NCI-H1417 (cell line): ENCODE results near the gene ACTMAP.

Experiments
- DNase-seq, 3 experiments: peaks; one replicate each; lab custom pipeline; 2025; lab: John Stamatoyannopoulos, UW

The ACTMAP gene

DNA sequence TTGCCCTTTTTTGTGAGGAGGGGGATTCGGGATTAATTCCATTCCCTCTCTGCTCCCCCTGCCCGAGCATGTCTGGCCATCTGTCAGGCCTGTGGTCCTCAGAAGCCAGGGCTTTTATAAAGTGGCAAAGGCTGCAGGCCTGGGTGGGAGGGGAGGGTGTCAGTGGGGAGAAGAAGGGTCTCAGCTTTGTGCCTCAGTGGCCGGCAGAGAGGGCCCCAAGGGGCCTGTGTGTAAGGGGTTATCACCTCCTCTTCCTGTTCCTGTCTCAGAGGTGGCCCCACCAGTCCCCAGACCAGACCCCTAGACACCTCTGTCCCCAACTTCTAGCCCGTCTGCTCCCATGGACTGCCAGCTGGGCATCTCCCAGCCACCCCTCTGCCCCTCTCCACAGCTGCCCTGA lies 56.4 kb downstream of the ACTMAP start:
- no peak for DNase-seq

DNA sequence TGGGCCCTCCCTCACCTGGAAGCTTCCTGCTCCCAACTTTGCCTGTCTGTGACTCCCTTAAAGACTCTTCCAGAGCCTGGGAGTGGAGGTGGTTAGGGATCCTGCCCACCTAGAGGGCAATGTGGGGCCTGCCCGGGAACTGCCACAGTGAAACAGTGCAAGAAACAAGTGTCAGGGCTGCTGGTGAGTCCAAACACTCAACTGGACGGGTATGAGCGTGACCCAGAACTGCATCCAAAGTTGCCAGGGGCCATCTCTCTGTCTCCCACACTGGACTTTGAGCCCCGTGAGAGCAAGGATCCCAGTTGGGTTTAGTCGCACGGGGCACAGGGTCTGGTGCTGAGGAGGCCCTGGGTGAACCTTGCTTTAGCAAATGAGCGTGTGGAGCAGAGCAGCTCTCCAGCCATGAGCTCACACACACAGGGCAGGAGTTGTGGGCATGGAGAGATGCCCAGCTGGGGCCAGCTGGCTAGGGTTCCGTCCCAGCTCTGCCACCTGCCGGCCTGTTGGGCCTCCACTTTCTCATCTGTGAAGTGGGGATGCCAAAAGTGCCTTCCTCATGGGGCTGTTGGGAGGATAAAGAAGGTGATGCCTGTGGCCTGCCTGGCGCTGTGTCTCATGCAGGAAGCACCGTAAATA lies 57.0 kb downstream of the ACTMAP start:
- no peak for DNase-seq

DNA sequence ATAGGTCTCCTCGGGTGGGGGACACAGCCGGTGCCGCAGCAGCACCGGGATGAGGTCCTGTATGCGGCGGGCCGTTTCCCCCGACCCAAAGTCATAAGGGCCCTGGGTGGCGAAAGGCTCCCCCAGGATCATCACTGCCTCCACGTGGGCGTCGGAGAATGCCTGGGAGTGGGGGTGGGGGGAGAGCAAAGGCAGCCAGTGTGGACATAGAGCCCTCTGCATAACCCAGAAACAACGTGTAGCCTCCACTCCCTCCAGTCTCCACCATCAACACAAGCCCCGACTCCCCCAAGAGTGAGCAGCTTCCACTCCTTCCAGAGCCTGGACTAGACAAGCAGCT lies 58.1 kb downstream of the ACTMAP start:
- no peak for DNase-seq

DNA sequence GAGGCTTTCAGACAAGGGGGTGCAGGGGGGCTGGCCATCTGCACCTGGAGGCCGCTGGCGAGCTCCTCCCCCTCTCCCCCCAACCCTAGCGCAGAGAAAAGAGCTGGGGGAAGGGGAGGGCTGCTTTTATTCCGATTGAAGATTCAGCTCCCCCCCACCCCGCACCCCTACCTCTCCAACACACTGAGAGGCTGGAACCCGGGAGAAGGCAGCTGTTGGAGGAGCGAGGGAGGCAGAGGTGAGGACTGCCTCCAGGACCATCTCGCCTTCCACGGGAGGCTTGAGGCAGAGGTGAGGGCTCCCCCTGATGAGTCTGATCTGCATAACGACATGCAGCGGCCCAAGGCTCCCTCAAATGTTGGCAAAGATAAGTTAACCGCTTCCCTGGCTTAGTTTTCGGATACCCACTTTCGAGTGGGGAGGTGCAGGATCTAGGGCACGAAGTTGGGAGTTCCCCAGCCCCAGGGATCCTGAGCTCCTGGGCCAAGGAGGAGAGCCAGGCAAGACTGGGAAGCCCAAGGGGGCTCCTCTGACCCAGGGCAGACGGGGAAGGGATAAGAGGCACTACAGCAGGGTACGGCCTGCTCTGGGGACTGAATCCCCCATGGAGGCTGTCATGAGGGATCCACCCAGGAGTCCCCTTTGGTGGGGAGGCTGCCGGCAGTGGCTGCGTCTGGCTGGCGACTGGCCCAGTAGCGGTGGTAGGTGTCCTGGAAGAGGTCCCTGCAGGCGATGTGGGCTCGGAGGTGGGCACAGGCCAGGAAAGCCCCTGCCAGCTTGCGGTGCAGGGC lies 58.7 kb downstream of the ACTMAP start:
- peak in 1 of 3 experiments; percentile 74 for DNase-seq
